ENCODE results near the gene CISH. TPM values are rescaled to one million over a fixed set of nuclear protein-coding genes. Genes with fewer than 3 reads are reported as not detected.
A peak's percentile ranks its signal among the peaks of the same experiment; 100 is the strongest.

The CISH gene
- total and polyA plus RNA-seq, 10 of the 15 experiments (the other 5 are each of a cell fraction or from before 2014, with no cell fraction given), result 0.21 to 4.4 (median 1.8) TPM

DNA sequence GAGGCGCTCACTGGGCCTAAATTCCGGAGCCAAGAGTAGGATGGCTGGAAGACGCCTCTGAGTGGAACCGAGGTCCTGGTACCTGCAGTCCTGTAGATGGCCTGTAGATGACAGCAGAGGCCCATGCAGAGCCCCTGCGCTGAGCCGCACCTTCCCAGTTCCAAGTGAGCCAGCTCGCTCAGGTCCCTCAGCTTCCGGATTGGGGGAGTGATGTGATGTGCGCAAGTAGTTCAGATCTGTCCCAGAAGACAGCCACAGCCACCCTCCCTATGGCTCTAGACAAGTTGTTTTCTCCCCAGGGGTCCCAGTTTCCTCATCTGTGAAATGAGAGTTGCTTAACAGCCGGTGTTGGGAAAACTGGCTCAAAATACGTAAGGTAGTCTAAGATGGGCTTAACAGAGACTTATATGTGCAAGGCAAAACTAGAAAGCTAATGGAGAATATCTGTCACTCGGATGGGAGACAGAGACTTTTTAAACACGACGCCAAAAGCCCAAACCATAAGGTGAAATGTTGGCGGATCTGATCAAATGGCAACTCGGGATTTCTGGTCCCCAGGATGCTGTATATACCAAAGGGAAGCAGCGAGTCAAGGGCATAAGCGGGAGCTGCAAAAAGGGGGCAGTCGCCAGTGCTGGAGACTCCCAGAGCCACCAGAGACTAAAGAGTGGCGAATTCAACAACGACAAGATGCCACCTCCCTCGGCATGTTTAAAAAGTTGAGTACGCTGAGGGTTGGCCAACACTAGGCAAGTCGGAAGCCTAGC lies 4.6 kb upstream of the CISH start (continued):
- TF ChIP-seq, protein P1, sequence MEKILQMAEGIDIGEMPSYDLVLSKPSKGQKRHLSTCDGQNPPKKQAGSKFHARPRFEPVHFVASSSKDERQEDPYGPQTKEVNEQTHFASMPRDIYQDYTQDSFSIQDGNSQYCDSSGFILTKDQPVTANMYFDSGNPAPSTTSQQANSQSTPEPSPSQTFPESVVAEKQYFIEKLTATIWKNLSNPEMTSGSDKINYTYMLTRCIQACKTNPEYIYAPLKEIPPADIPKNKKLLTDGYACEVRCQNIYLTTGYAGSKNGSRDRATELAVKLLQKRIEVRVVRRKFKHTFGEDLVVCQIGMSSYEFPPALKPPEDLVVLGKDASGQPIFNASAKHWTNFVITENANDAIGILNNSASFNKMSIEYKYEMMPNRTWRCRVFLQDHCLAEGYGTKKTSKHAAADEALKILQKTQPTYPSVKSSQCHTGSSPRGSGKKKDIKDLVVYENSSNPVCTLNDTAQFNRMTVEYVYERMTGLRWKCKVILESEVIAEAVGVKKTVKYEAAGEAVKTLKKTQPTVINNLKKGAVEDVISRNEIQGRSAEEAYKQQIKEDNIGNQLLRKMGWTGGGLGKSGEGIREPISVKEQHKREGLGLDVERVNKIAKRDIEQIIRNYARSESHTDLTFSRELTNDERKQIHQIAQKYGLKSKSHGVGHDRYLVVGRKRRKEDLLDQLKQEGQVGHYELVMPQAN (conservative IDR thresholded peaks at IDR 0.05), result peak; percentile 35; the same call in 1 of the 2 replicates
- TF ChIP-seq, protein P2, sequence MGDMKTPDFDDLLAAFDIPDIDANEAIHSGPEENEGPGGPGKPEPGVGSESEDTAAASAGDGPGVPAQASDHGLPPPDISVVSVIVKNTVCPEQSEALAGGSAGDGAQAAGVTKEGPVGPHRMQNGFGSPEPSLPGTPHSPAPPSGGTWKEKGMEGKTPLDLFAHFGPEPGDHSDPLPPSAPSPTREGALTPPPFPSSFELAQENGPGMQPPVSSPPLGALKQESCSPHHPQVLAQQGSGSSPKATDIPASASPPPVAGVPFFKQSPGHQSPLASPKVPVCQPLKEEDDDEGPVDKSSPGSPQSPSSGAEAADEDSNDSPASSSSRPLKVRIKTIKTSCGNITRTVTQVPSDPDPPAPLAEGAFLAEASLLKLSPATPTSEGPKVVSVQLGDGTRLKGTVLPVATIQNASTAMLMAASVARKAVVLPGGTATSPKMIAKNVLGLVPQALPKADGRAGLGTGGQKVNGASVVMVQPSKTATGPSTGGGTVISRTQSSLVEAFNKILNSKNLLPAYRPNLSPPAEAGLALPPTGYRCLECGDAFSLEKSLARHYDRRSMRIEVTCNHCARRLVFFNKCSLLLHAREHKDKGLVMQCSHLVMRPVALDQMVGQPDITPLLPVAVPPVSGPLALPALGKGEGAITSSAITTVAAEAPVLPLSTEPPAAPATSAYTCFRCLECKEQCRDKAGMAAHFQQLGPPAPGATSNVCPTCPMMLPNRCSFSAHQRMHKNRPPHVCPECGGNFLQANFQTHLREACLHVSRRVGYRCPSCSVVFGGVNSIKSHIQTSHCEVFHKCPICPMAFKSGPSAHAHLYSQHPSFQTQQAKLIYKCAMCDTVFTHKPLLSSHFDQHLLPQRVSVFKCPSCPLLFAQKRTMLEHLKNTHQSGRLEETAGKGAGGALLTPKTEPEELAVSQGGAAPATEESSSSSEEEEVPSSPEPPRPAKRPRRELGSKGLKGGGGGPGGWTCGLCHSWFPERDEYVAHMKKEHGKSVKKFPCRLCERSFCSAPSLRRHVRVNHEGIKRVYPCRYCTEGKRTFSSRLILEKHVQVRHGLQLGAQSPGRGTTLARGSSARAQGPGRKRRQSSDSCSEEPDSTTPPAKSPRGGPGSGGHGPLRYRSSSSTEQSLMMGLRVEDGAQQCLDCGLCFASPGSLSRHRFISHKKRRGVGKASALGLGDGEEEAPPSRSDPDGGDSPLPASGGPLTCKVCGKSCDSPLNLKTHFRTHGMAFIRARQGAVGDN (IDR thresholded peaks at IDR 0.05), result no peak
- TF ChIP-seq CREM (IDR thresholded peaks at IDR 0.05; ENCODE audit: low read depth) (no peak), SUZ12 (IDR thresholded peaks at IDR 0.05; ENCODE audit: unreplicated experiment) (no peak), LARP7 (IDR thresholded peaks at IDR 0.05) (peak; percentile 36; the same call in 1 of the 2 replicates), BACH1 (IDR thresholded peaks at IDR 0.05; ENCODE audit: borderline replicate concordance) (peak; percentile 16; the same call in 1 of the 2 replicates), STAT1 (conservative IDR thresholded peaks at IDR 0.05) (no peak), RUNX3 (IDR thresholded peaks at IDR 0.05; ENCODE audit: low read length) (peak; percentile 17; the same call in 1 of the 2 replicates), YY1 (IDR thresholded peaks at IDR 0.05; ENCODE audit: low read depth, low read length) (peak; percentile 57; the same call in 1 of the 2 replicates), HCFC1 (IDR thresholded peaks at IDR 0.05; ENCODE audit: low read length) (peak; percentile 28; the same call in 1 of the 2 replicates), SMC3 (IDR thresholded peaks at IDR 0.05; ENCODE audit: borderline replicate concordance, low read length) (peak; percentile 91), SRF (IDR thresholded peaks at IDR 0.05; ENCODE audit: low read depth in 2 of 2, low read length in 2 of 2) (no peak), SPI1 (IDR thresholded peaks at IDR 0.05; ENCODE audit: borderline replicate concordance, insufficient read depth, low read depth, low read length) (no peak), RELA (IDR thresholded peaks at IDR 0.05; ENCODE audit: borderline replicate concordance, partially characterized antibody) (peak; percentile 28)
- TF ChIP-seq, protein P3, sequence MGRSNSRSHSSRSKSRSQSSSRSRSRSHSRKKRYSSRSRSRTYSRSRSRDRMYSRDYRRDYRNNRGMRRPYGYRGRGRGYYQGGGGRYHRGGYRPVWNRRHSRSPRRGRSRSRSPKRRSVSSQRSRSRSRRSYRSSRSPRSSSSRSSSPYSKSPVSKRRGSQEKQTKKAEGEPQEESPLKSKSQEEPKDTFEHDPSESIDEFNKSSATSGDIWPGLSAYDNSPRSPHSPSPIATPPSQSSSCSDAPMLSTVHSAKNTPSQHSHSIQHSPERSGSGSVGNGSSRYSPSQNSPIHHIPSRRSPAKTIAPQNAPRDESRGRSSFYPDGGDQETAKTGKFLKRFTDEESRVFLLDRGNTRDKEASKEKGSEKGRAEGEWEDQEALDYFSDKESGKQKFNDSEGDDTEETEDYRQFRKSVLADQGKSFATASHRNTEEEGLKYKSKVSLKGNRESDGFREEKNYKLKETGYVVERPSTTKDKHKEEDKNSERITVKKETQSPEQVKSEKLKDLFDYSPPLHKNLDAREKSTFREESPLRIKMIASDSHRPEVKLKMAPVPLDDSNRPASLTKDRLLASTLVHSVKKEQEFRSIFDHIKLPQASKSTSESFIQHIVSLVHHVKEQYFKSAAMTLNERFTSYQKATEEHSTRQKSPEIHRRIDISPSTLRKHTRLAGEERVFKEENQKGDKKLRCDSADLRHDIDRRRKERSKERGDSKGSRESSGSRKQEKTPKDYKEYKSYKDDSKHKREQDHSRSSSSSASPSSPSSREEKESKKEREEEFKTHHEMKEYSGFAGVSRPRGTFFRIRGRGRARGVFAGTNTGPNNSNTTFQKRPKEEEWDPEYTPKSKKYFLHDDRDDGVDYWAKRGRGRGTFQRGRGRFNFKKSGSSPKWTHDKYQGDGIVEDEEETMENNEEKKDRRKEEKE (IDR thresholded peaks at IDR 0.05), result no peak
- TF ChIP-seq, protein P4, sequence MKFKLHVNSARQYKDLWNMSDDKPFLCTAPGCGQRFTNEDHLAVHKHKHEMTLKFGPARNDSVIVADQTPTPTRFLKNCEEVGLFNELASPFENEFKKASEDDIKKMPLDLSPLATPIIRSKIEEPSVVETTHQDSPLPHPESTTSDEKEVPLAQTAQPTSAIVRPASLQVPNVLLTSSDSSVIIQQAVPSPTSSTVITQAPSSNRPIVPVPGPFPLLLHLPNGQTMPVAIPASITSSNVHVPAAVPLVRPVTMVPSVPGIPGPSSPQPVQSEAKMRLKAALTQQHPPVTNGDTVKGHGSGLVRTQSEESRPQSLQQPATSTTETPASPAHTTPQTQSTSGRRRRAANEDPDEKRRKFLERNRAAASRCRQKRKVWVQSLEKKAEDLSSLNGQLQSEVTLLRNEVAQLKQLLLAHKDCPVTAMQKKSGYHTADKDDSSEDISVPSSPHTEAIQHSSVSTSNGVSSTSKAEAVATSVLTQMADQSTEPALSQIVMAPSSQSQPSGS (IDR thresholded peaks at IDR 0.05; ENCODE audit: low read length), result no peak
- TF ChIP-seq, protein P5, sequence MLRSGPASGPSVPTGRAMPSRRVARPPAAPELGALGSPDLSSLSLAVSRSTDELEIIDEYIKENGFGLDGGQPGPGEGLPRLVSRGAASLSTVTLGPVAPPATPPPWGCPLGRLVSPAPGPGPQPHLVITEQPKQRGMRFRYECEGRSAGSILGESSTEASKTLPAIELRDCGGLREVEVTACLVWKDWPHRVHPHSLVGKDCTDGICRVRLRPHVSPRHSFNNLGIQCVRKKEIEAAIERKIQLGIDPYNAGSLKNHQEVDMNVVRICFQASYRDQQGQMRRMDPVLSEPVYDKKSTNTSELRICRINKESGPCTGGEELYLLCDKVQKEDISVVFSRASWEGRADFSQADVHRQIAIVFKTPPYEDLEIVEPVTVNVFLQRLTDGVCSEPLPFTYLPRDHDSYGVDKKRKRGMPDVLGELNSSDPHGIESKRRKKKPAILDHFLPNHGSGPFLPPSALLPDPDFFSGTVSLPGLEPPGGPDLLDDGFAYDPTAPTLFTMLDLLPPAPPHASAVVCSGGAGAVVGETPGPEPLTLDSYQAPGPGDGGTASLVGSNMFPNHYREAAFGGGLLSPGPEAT (IDR thresholded peaks at IDR 0.05; ENCODE audit: low read depth), result 0 out of 2 replicates have a peak, but pooled peaks have one; percentile 16

Data from GM12878 (cell line).